Sigmoid colon (tissue), 4 donors: ENCODE data around the gene ATP5F1A.

Experiments used
- CTCF ChIP-seq, 4 experiments: fragments of 450-650 bp in 3 of 4; fragments of 200-600 bp in 1 of 4; IDR thresholded peaks; one replicate each; pipeline ENCODE4 v1.5.1; 2016 to 2019; ENCODE audit warnings: antibody characterized with exemption in 4 of 4, mild to moderate bottlenecking in 3 of 4, moderate library complexity in 2 of 4
- EP300 ChIP-seq, 4 donors: sonication (generic); formaldehyde crosslinking; IDR thresholded peaks; one replicate each; pipeline ENCODE4 v1.6.1; 2017; ENCODE audit warnings: antibody characterized with exemption in 4 of 4
- POLR2A ChIP-seq, 2 donors: fragments of 450-650 bp; IDR thresholded peaks; one replicate each; pipeline ENCODE4 v1.6.1; 2016; ENCODE audit warnings: antibody characterized with exemption in 2 of 2, mild to moderate bottlenecking in 2 of 2, moderate library complexity in 2 of 2

- TF ChIP-seq CTCF (IDR thresholded peaks at IDR 0.05) (no peak), POLR2A (IDR thresholded peaks at IDR 0.05) (no peak), EP300 (IDR thresholded peaks at IDR 0.05) (no peak)
Measured at GRCh38 chr18:46062781-46063180, 35.3 kb downstream of the ATP5F1A start.
